Activated CD8-positive, alpha-beta memory T cell treated with anti-CD3 and anti-CD28 coated beads, Interleukin-2, amount 50 U/mL, for 48 hours (primary cell): ENCODE data around the gene ZACN.
"Not testable (repeated sequence)": the region's sequence is repeated elsewhere in the genome, so short reads cannot be mapped to it uniquely, and the experiment has no call there.

Experiments used
- DNase-seq: peaks from one replicate; pipeline ENCODE4 v3.0.0-alpha.2; 2020

The ZACN gene

GRCh38 chr17:76056882-76057281, 22.1 kb upstream of the ZACN start:
- DNase-seq, result no peak

- DNase-seq, result not testable (repeated sequence)
Observed at GRCh38 chr17:76058264-76058663, 20.7 kb upstream of the ZACN start.

GRCh38 chr17:76063875-76064546, 15.0 kb upstream of the ZACN start:
- DNase-seq, result no peak

- no peak for DNase-seq
Observed at GRCh38 chr17:76065775-76066174, 13.2 kb upstream of the ZACN start.

GRCh38 chr17:76071531-76072147, 7.3 kb upstream of the ZACN start:
- DNase-seq, result peak; percentile 82

GRCh38 chr17:76072148-76072858, 6.7 kb upstream of the ZACN start, which contains the start of gene SRP68:
Gene SRP68 (minus strand): TSS chr17:76072517. CDS start chr17:76072491, 26 bp downstream.
- peak; percentile 90 for DNase-seq

- peak; percentile 60 for DNase-seq
Observed at GRCh38 chr17:76074390-76075363, 4.3 kb upstream of the ZACN start, which contains the start of gene GALR2. Gene GALR2 (plus strand): TSS chr17:76074781. CDS start chr17:76074884, 103 bp downstream.

- peak; percentile 71 for DNase-seq
Observed at GRCh38 chr17:76075364-76076145, 3.4 kb upstream of the ZACN start.

- DNase-seq, result peak; percentile 62
Observed at GRCh38 chr17:76076146-76076764, 2.7 kb upstream of the ZACN start.

- DNase-seq, result peak; percentile 64
Observed at GRCh38 chr17:76076765-76077583, 2.0 kb upstream of the ZACN start.

- peak; percentile 46 for DNase-seq
Observed at GRCh38 chr17:76077584-76078110, 1.3 kb upstream of the ZACN start.

- DNase-seq, result not testable (repeated sequence)
Observed at GRCh38 chr17:76078370-76078769, 612 bp upstream of the ZACN start.

GRCh38 chr17:76079535-76079955, 563 bp downstream of the ZACN start:
- peak; percentile 56 for DNase-seq

- DNase-seq, result peak; percentile 58
Observed at GRCh38 chr17:76079956-76080767, 1.2 kb downstream of the ZACN start.

GRCh38 chr17:76080768-76081287, 1.8 kb downstream of the ZACN start:
- DNase-seq, result peak; percentile 56

- DNase-seq, result no peak
Observed at GRCh38 chr17:76081295-76082210, 2.6 kb downstream of the ZACN start.
